Muscle layer of duodenum (tissue), 2 donors: Measurements from ENCODE around the gene EPN1.

Experiments used
- H3K27ac ChIP-seq: one replicate; pipeline ENCODE4 v1.7.0; 2013; ENCODE audit warnings: mild to moderate bottlenecking, low read length
- H3K27me3 ChIP-seq: one replicate; pipeline ENCODE4 v1.7.0; 2013; ENCODE audit warnings: low read depth, mild to moderate bottlenecking, control low read depth, low read length
- H3K36me3 ChIP-seq, 2 donors: one replicate each; pipeline ENCODE4 v1.7.0; 2013; ENCODE audit warnings: low read length in 2 of 2, control low read depth in 1 of 2, mild to moderate bottlenecking in 1 of 2; ENCODE audit not compliant: insufficient read depth in 2 of 2, control insufficient read depth in 1 of 2
- H3K4me1 ChIP-seq, 2 donors: one replicate each; pipeline ENCODE4 v1.7.0; 2013; ENCODE audit warnings: low read length in 2 of 2, mild to moderate bottlenecking in 2 of 2, control low read depth in 1 of 2, moderate library complexity in 1 of 2; ENCODE audit not compliant: insufficient read depth in 2 of 2, control insufficient read depth in 1 of 2
- H3K4me3 ChIP-seq, 2 donors: one replicate each; pipeline ENCODE4 v1.7.0; 2013; ENCODE audit warnings: low read length in 2 of 2, low read depth in 1 of 2, mild to moderate bottlenecking in 1 of 2
- H3K9me3 ChIP-seq, 2 donors: one replicate each; pipeline ENCODE4 v1.7.0; 2013; ENCODE audit warnings: low read length in 2 of 2, control low read depth in 1 of 2, mild to moderate bottlenecking in 1 of 2; ENCODE audit not compliant: control insufficient read depth in 1 of 2
- donor health status: healthy.

EPN1 gene

GRCh38 chr19:55674841-55675660 lies at the start of gene EPN1:
Gene EPN1 (plus strand): TSS chr19:55675226. CDS start chr19:55678628, 3,402 bp downstream.
- H3K4me1 ChIP-seq, result peaks cover 22 to 40% of the 10 kb centered on the region in 2 donors
- H3K27ac ChIP-seq, result peak within 1 kb of the TSS; percentile 93
- no peaks in the 10 kb centered on the region for H3K9me3 ChIP-seq
- H3K27me3 ChIP-seq, result no peaks in the 10 kb centered on the region
- peak within 1 kb of the TSS; percentile 83 to 98 for H3K4me3 ChIP-seq
- peaks cover 28 to 33% of the 10 kb centered on the region in 2 donors for H3K36me3 ChIP-seq

GRCh38 chr19:55626350-55626749 lies 48.7 kb upstream of the EPN1 start:
- no peaks in the 10 kb centered on the region for H3K27me3 ChIP-seq
- H3K4me1 ChIP-seq, result peaks cover 0 to 15% of the 10 kb centered on the region in 2 donors
- H3K4me3 ChIP-seq, result no peak overlapping the region
- H3K36me3 ChIP-seq, result peaks cover 0 to 10% of the 10 kb centered on the region in 2 donors
- H3K9me3 ChIP-seq, result no peaks in the 10 kb centered on the region
- H3K27ac ChIP-seq, result no peak overlapping the region

- Histone ChIP-seq H3K4me3 (no peak overlapping the region), H3K36me3 (no peaks in the 10 kb centered on the region), H3K27me3 (no peaks in the 10 kb centered on the region), H3K9me3 (no peaks in the 10 kb centered on the region), H3K27ac (no peak overlapping the region), H3K4me1 (peaks cover 11 to 25% of the 10 kb centered on the region in 2 donors)
These were observed 42.6 kb upstream of the EPN1 start for GRCh38 chr19:55632463-55632834.

GRCh38 chr19:55633861-55634260 lies 41.2 kb upstream of the EPN1 start:
- peaks cover 11 to 36% of the 10 kb centered on the region in 2 donors for H3K4me1 ChIP-seq
- no peak overlapping the region for H3K4me3 ChIP-seq
- no peaks in the 10 kb centered on the region for H3K9me3 ChIP-seq
- no peaks in the 10 kb centered on the region for H3K36me3 ChIP-seq
- no peak overlapping the region for H3K27ac ChIP-seq
- H3K27me3 ChIP-seq, result no peaks in the 10 kb centered on the region

- H3K27ac ChIP-seq, result peak overlapping the region; percentile 100
- peaks cover 16 to 51% of the 10 kb centered on the region in 2 donors for H3K4me1 ChIP-seq
- no peaks in the 10 kb centered on the region for H3K36me3 ChIP-seq
- no peaks in the 10 kb centered on the region for H3K9me3 ChIP-seq
- peak overlapping the region; percentile 87 to 100 for H3K4me3 ChIP-seq
- H3K27me3 ChIP-seq, result no peaks in the 10 kb centered on the region
These were observed 39.7 kb upstream of the EPN1 start for GRCh38 chr19:55635334-55635717.

- Histone ChIP-seq H3K4me3 (peak overlapping the region; percentile 87 to 100), H3K4me1 (peaks cover 17 to 54% of the 10 kb centered on the region in 2 donors), H3K27ac (peak overlapping the region; percentile 100)
These were observed 39.1 kb upstream of the EPN1 start for GRCh38 chr19:55635856-55636440.

GRCh38 chr19:55636723-55637122 lies 38.3 kb upstream of the EPN1 start:
- Histone ChIP-seq H3K4me3 (no peak overlapping the region), H3K9me3 (no peaks in the 10 kb centered on the region), H3K27me3 (no peaks in the 10 kb centered on the region), H3K27ac (no peak overlapping the region), H3K4me1 (peaks cover 17 to 58% of the 10 kb centered on the region in 2 donors), H3K36me3 (no peaks in the 10 kb centered on the region)

More at GRCh38 chr19:55635856-55636440, 39.1 kb upstream of the EPN1 start:
- no peaks in the 10 kb centered on the region for H3K9me3 ChIP-seq
- H3K27me3 ChIP-seq, result no peaks in the 10 kb centered on the region
- no peaks in the 10 kb centered on the region for H3K36me3 ChIP-seq

- Histone ChIP-seq H3K27ac (no peak overlapping the region), H3K36me3 (no peaks in the 10 kb centered on the region), H3K27me3 (no peaks in the 10 kb centered on the region), H3K9me3 (no peaks in the 10 kb centered on the region), H3K4me1 (peaks cover 17 to 66% of the 10 kb centered on the region in 2 donors), H3K4me3 (no peak overlapping the region)
These were observed 37.5 kb upstream of the EPN1 start for GRCh38 chr19:55637534-55637933.

- Histone ChIP-seq H3K27me3 (no peaks in the 10 kb centered on the region), H3K4me1 (peaks cover 17 to 75% of the 10 kb centered on the region in 2 donors), H3K27ac (no peak overlapping the region), H3K9me3 (no peaks in the 10 kb centered on the region), H3K36me3 (no peaks in the 10 kb centered on the region), H3K4me3 (no peak overlapping the region)
These were observed 36.1 kb upstream of the EPN1 start for GRCh38 chr19:55638864-55639359.

- H3K4me1 ChIP-seq, result peaks cover 17 to 83% of the 10 kb centered on the region in 2 donors
- H3K27ac ChIP-seq, result peak overlapping the region; percentile 63
- H3K4me3 ChIP-seq, result peak overlapping the region; percentile 60 to 81
- peaks cover under 1 to 7% of the 10 kb centered on the region in 2 donors for H3K36me3 ChIP-seq
- H3K9me3 ChIP-seq, result no peaks in the 10 kb centered on the region
- no peaks in the 10 kb centered on the region for H3K27me3 ChIP-seq
These were observed 34.9 kb upstream of the EPN1 start for GRCh38 chr19:55640043-55640576.
